Measurements from ENCODE around the gene WDR38. TPM values are rescaled to one million over a fixed set of nuclear protein-coding genes. Genes with fewer than 3 reads are reported as not detected.

WDR38 gene
- total and polyA plus RNA-seq, 2 of the 13 experiments (the other 11 are each of a cell fraction or from before 2014, with no cell fraction given), result not detected

DNA sequence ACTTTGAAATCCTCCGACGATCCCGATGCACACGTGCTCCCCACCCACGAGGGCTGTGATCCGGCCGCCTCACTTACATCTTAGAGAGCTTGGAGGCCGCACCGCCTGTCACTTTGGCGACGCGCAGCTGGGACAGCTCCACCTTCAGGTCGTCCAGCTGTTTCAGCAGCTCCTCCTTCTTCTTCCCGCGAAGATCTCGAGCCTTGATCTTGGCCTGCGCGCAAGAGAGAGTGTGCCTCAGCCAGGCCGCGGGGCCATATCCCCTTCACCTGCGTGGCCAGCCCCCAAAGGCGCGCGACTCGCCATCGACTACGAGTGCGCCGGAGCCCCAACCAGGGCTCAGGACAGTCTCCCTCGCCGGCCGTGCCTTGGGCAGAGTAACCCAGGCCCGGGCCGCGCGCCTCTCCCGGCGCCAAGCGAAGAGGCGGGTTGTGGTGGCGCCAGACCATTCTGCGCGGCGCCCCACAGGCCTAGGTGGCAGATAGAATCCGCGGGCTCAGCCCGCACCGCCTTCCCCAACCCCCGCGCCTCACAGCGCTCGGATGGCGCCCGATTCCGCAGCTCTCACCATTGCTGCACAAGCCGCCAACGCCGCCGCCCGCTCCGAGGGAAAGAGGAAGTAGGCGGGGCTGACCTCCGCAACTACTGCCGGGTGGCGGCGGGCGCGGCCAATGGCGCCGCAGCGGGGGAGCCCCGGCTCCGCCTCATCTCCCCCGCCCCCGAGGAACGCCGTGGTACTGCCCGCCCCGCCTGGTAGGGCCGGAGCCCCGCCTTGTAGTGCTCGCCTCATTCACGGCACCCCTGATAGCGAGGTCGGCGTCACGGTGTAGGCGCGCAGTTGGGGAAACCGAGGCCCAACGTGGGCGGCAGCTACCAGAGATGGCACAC, 8.3 kb downstream of the WDR38 start, which contains the start of the genes ARPC5L and RPL35 (continued):
- TF ChIP-seq, protein P1, sequence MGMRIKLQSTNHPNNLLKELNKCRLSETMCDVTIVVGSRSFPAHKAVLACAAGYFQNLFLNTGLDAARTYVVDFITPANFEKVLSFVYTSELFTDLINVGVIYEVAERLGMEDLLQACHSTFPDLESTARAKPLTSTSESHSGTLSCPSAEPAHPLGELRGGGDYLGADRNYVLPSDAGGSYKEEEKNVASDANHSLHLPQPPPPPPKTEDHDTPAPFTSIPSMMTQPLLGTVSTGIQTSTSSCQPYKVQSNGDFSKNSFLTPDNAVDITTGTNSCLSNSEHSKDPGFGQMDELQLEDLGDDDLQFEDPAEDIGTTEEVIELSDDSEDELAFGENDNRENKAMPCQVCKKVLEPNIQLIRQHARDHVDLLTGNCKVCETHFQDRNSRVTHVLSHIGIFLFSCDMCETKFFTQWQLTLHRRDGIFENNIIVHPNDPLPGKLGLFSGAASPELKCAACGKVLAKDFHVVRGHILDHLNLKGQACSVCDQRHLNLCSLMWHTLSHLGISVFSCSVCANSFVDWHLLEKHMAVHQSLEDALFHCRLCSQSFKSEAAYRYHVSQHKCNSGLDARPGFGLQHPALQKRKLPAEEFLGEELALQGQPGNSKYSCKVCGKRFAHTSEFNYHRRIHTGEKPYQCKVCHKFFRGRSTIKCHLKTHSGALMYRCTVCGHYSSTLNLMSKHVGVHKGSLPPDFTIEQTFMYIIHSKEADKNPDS (CRISPR knock-in tag; IDR thresholded peaks at IDR 0.05), result no peak
- TF ChIP-seq, protein P2, sequence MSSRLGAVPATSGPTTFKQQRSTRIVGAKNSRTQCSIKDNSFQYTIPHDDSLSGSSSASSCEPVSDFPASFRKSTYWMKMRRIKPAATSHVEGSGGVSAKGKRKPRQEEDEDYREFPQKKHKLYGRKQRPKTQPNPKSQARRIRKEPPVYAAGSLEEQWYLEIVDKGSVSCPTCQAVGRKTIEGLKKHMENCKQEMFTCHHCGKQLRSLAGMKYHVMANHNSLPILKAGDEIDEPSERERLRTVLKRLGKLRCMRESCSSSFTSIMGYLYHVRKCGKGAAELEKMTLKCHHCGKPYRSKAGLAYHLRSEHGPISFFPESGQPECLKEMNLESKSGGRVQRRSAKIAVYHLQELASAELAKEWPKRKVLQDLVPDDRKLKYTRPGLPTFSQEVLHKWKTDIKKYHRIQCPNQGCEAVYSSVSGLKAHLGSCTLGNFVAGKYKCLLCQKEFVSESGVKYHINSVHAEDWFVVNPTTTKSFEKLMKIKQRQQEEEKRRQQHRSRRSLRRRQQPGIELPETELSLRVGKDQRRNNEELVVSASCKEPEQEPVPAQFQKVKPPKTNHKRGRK (CRISPR knock-in tag; IDR thresholded peaks at IDR 0.05), result no peak
- TF ChIP-seq PAWR (CRISPR knock-in tag; IDR thresholded peaks at IDR 0.05; ENCODE audit: borderline replicate concordance) (no peak), ZBTB7B (CRISPR knock-in tag; IDR thresholded peaks at IDR 0.05) (no peak), NFIB (CRISPR knock-in tag; IDR thresholded peaks at IDR 0.05; ENCODE audit: borderline replicate concordance) (no peak), HNRNPUL1 (IDR thresholded peaks at IDR 0.05; ENCODE audit: low read depth, low read length) (no peak), ZNF10 (CRISPR knock-in tag; IDR thresholded peaks at IDR 0.05; ENCODE audit: borderline replicate concordance, low read depth) (no peak), ZNF101 (CRISPR knock-in tag; IDR thresholded peaks at IDR 0.05; ENCODE audit: borderline replicate concordance, low read depth) (0 out of 2 replicates have a peak, but pooled peaks have one; percentile 36)
- TF ChIP-seq, protein P3, sequence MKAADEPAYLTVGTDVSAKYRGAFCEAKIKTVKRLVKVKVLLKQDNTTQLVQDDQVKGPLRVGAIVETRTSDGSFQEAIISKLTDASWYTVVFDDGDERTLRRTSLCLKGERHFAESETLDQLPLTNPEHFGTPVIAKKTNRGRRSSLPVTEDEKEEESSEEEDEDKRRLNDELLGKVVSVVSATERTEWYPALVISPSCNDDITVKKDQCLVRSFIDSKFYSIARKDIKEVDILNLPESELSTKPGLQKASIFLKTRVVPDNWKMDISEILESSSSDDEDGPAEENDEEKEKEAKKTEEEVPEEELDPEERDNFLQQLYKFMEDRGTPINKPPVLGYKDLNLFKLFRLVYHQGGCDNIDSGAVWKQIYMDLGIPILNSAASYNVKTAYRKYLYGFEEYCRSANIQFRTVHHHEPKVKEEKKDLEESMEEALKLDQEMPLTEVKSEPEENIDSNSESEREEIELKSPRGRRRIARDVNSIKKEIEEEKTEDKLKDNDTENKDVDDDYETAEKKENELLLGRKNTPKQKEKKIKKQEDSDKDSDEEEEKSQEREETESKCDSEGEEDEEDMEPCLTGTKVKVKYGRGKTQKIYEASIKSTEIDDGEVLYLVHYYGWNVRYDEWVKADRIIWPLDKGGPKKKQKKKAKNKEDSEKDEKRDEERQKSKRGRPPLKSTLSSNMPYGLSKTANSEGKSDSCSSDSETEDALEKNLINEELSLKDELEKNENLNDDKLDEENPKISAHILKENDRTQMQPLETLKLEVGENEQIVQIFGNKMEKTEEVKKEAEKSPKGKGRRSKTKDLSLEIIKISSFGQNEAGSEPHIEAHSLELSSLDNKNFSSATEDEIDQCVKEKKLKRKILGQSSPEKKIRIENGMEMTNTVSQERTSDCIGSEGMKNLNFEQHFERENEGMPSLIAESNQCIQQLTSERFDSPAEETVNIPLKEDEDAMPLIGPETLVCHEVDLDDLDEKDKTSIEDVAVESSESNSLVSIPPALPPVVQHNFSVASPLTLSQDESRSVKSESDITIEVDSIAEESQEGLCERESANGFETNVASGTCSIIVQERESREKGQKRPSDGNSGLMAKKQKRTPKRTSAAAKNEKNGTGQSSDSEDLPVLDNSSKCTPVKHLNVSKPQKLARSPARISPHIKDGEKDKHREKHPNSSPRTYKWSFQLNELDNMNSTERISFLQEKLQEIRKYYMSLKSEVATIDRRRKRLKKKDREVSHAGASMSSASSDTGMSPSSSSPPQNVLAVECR (CRISPR knock-in tag; IDR thresholded peaks at IDR 0.05; ENCODE audit: borderline replicate concordance), result peak; percentile 94
- TF ChIP-seq, protein P4, sequence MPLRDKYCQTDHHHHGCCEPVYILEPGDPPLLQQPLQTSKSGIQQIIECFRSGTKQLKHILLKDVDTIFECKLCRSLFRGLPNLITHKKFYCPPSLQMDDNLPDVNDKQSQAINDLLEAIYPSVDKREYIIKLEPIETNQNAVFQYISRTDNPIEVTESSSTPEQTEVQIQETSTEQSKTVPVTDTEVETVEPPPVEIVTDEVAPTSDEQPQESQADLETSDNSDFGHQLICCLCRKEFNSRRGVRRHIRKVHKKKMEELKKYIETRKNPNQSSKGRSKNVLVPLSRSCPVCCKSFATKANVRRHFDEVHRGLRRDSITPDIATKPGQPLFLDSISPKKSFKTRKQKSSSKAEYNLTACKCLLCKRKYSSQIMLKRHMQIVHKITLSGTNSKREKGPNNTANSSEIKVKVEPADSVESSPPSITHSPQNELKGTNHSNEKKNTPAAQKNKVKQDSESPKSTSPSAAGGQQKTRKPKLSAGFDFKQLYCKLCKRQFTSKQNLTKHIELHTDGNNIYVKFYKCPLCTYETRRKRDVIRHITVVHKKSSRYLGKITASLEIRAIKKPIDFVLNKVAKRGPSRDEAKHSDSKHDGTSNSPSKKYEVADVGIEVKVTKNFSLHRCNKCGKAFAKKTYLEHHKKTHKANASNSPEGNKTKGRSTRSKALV (CRISPR knock-in tag; IDR thresholded peaks at IDR 0.05), result peak; percentile 90
- TF ChIP-seq, protein P5, sequence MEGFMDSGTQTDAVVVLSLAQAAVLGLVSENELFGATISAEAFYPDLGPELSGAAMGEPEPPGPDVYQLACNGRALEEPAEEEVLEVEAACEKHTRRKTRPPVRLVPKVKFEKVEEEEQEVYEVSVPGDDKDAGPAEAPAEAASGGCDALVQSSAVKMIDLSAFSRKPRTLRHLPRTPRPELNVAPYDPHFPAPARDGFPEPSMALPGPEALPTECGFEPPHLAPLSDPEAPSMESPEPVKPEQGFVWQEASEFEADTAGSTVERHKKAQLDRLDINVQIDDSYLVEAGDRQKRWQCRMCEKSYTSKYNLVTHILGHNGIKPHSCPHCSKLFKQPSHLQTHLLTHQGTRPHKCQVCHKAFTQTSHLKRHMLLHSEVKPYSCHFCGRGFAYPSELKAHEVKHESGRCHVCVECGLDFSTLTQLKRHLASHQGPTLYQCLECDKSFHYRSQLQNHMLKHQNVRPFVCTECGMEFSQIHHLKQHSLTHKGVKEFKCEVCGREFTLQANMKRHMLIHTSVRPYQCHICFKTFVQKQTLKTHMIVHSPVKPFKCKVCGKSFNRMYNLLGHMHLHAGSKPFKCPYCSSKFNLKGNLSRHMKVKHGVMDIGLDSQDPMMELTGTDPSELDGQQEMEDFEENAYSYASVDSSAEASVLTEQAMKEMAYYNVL (CRISPR knock-in tag; IDR thresholded peaks at IDR 0.05; ENCODE audit: borderline replicate concordance), result no peak
- TF ChIP-seq, protein P6, sequence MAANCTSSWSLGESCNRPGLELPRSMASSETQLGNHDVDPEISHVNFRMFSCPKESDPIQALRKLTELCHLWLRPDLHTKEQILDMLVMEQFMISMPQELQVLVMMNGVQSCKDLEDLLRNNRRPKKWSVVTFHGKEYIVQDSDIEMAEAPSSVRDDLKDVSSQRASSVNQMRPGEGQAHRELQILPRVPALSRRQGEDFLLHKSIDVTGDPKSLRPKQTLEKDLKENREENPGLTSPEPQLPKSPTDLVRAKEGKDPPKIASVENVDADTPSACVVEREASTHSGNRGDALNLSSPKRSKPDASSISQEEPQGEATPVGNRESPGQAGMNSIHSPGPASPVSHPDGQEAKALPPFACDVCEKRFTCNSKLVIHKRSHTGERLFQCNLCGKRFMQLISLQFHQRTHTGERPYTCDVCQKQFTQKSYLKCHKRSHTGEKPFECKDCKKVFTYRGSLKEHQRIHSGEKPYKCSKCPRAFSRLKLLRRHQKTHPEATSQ (CRISPR knock-in tag; IDR thresholded peaks at IDR 0.05; ENCODE audit: borderline replicate concordance), result no peak
